Measurements from ENCODE around the gene NLGN1. TPM values are rescaled to one million over a fixed set of nuclear protein-coding genes. Genes with fewer than 3 reads are reported as not detected.

Gene NLGN1
- polyA plus RNA-seq, 2 of the 4 experiments (the other 2 are of a cell fraction): not detected

- Histone ChIP-seq H3K4me3 (no peak overlapping the region), H3K27ac (no peak overlapping the region), H3K4me1 (no peaks in the 10 kb centered on the region), H3K4me2 (no peak overlapping the region), H3K9me3 (no peaks in the 10 kb centered on the region)
- DNase-seq (ENCODE audit: low read depth in 1 of 2, low spot score in 1 of 2): no peak
- ATAC-seq: no peak
- 71% methylated on average over 10 of the region's 10 CpGs for WGBS (ENCODE audit: missing lambda C conversion rate)
- FAIRE-seq: no peak
- no peak for TF ChIP-seq ZC3H11A (IDR thresholded peaks at IDR 0.05)
- no peak for TF ChIP-seq REST (IDR thresholded peaks at IDR 0.05)
- no peak for TF ChIP-seq HEYL (CRISPR knock-in tag; IDR thresholded peaks at IDR 0.05)
- TF ChIP-seq HOXA7 (CRISPR knock-in tag; IDR thresholded peaks at IDR 0.05): no peak
- no peak for TF ChIP-seq CTCF (IDR thresholded peaks at IDR 0.05)
- no peak for TF ChIP-seq HOXB13 (CRISPR knock-in tag; IDR thresholded peaks at IDR 0.05; ENCODE audit: low read depth)
- TF ChIP-seq USF2 (IDR thresholded peaks at IDR 0.05): no peak
- no peak for TF ChIP-seq BHLHE40 (IDR thresholded peaks at IDR 0.05; ENCODE audit: low read depth, low read length)
- no peak for TF ChIP-seq RARB (CRISPR knock-in tag; IDR thresholded peaks at IDR 0.05)
- no peak for TF ChIP-seq ESRRA (IDR thresholded peaks at IDR 0.05; ENCODE audit: borderline replicate concordance, low read length)
- no peak for TF ChIP-seq HDAC2 (IDR thresholded peaks at IDR 0.05)
- TF ChIP-seq FOSL2 (IDR thresholded peaks at IDR 0.05): no peak
- TF ChIP-seq FOSL2 (CRISPR knock-in tag; IDR thresholded peaks at IDR 0.05): no peak
- no peak for TF ChIP-seq PBX3 (IDR thresholded peaks at IDR 0.05)
- no peak for TF ChIP-seq ATOH8 (CRISPR knock-in tag; IDR thresholded peaks at IDR 0.05; ENCODE audit: low read depth)
- ChIA-PET POLR2A (no interaction called here), CTCF (no interaction called here)
These were observed 844.9 kb downstream of the NLGN1 start for GRCh38 chr3:174242311-174243041.

GRCh38 chr3:174243171-174243570 lies 845.6 kb downstream of the NLGN1 start:
- Histone ChIP-seq H3K27ac (no peak overlapping the region), H3K4me2 (no peak overlapping the region), H3K4me1 (no peaks in the 10 kb centered on the region), H3K4me3 (no peak overlapping the region), H3K9me3 (no peaks in the 10 kb centered on the region)
- ChIA-PET POLR2A (no interaction called here), CTCF (no interaction called here)
- FAIRE-seq (no peak), ATAC-seq (no peak), DNase-seq (ENCODE audit: low read depth in 1 of 2, low spot score in 1 of 2) (no peak)
- WGBS (ENCODE audit: missing lambda C conversion rate): 29% methylated on average over 2 of the region's 2 CpGs
- TF ChIP-seq CHD2 (IDR thresholded peaks at IDR 0.05; ENCODE audit: low read length, partially characterized antibody) (no peak), PHF8 (IDR thresholded peaks at IDR 0.05; ENCODE audit: borderline replicate concordance, low read depth) (no peak), FOSB (CRISPR knock-in tag; IDR thresholded peaks at IDR 0.05) (no peak), HDAC2 (IDR thresholded peaks at IDR 0.05) (no peak), CBX2 (IDR thresholded peaks at IDR 0.05; ENCODE audit: borderline replicate concordance, low read depth) (no peak), REST (IDR thresholded peaks at IDR 0.05) (no peak), CHD4 (IDR thresholded peaks at IDR 0.05; ENCODE audit: borderline replicate concordance) (no peak), SMC3 (IDR thresholded peaks at IDR 0.05) (no peak), JUNB (IDR thresholded peaks at IDR 0.05) (no peak), HEYL (CRISPR knock-in tag; IDR thresholded peaks at IDR 0.05) (no peak), ATOH8 (CRISPR knock-in tag; IDR thresholded peaks at IDR 0.05; ENCODE audit: low read depth) (no peak), GATA3 (IDR thresholded peaks at IDR 0.05; ENCODE audit: borderline replicate concordance) (no peak), RNF2 (IDR thresholded peaks at IDR 0.05; ENCODE audit: borderline replicate concordance, low read depth) (no peak)
